ENCODE measurements around the gene SLC4A4. TPM values are rescaled to one million over a fixed set of nuclear protein-coding genes. Genes with fewer than 3 reads are reported as not detected.

The SLC4A4 gene
- total and polyA plus RNA-seq, 12 donors, result 1.3 to 34.5 (median 25.1) TPM

- Histone ChIP-seq H3K36me3 (no peaks in the 10 kb centered on the region), H3K27ac (no peak overlapping the region), H3K9me3 (peaks cover 0 to 9% (median 0%) of the 10 kb centered on the region in 11 donors), H3K4me1 (peaks cover 0 to 14% (median 0%) of the 10 kb centered on the region in 9 donors), H3K4me3 (no peak overlapping the region), H3K27me3 (no peaks in the 10 kb centered on the region)
- intact Hi-C loops (cut with DNase I), result no loop called here
- ATAC-seq (no peak), DNase-seq (no peak)
- TF ChIP-seq, protein P1, sequence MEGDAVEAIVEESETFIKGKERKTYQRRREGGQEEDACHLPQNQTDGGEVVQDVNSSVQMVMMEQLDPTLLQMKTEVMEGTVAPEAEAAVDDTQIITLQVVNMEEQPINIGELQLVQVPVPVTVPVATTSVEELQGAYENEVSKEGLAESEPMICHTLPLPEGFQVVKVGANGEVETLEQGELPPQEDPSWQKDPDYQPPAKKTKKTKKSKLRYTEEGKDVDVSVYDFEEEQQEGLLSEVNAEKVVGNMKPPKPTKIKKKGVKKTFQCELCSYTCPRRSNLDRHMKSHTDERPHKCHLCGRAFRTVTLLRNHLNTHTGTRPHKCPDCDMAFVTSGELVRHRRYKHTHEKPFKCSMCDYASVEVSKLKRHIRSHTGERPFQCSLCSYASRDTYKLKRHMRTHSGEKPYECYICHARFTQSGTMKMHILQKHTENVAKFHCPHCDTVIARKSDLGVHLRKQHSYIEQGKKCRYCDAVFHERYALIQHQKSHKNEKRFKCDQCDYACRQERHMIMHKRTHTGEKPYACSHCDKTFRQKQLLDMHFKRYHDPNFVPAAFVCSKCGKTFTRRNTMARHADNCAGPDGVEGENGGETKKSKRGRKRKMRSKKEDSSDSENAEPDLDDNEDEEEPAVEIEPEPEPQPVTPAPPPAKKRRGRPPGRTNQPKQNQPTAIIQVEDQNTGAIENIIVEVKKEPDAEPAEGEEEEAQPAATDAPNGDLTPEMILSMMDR (IDR thresholded peaks at IDR 0.05), result no peak
- WGBS, 2 donors, result 69 to 85% methylated on average over 2 of the region's 2 CpGs
These were observed 91.8 kb downstream of the SLC4A4 start for GRCh38 chr4:71430609-71431008.

GRCh38 chr4:71440612-71441011, 101.8 kb downstream of the SLC4A4 start:
- intact Hi-C loops (cut with DNase I), result loop anchor here in 1 of 10 donors (10.0 kb wide), 1 partner anchor 206 kb away; no protein-coding TSS in a partner anchor
- no peak for DNase-seq

DNA sequence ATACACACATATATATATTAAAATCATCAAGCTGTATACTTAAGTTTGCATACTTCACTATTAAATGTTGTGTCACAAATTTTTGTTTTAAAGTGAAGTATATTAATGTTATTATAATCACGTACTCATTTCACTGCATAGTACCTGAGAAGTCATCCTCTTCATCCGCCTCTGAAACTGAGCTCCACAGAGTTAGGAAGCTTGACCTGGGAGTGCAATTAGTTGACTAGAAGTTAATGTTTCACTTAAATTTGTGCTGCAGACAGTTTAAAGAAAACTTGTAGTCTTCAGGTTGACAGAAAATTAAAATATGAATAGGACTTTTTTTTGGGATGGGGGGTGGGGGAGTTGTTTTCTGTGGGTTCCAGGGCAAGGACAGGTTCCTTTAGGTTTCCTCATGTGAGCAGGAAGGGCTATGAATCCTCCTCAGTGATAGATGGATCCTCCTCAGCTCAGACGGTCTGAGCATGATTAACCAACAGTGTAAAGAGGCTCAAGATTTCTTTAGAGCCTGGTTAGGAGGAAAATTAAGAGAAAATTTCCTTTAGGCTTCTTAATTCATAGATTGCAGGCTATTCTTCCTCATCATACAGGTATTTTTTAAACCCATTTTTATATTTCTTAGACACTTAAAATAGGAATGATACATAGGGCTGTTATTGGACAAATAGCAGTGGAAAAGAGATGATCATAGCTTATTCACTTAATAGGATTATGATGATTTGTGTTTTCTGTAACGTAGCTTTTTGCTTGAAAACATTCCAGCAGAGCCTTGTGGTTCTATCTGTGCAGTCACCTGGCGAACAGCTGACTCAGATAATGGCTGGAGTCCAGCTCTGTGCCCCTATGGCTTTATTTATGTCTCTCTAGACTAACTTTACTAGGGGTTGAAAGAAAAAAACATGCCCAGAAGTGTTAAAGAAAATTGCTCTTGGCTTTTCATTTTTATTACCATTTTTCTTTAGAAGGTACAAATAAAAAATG, 102.7 kb downstream of the SLC4A4 start:
- Histone ChIP-seq H3K27ac (no peak overlapping the region), H3K27me3 (no peaks in the 10 kb centered on the region), H3K9me3 (no peaks in the 10 kb centered on the region), H3K36me3 (no peaks in the 10 kb centered on the region), H3K4me3 (no peak overlapping the region), H3K4me1 (peaks cover 0 to 12% (median 0%) of the 10 kb centered on the region in 9 donors)
- DNase-seq, result no peak
- peak in 1 of 8 donors; percentile 46 for ATAC-seq
- intact Hi-C loops (cut with DNase I), result loop anchor here in 1 of 10 donors (10.0 kb wide), 1 partner anchor 207 kb away; no protein-coding TSS in a partner anchor
- 57 to 60% methylated on average over 5 of the region's 5 CpGs for WGBS, 2 donors
- TF ChIP-seq, protein P1 (IDR thresholded peaks at IDR 0.05), result no peak

More at GRCh38 chr4:71440612-71441011, 101.8 kb downstream of the SLC4A4 start:
- peaks cover 0 to 9% (median 0%) of the 10 kb centered on the region in 9 donors for H3K4me1 ChIP-seq
- TF ChIP-seq, protein P1 (IDR thresholded peaks at IDR 0.05), result no peak
- H3K9me3 ChIP-seq, result peaks cover 0 to 7% (median 0%) of the 10 kb centered on the region in 11 donors
- H3K27me3 ChIP-seq, result no peaks in the 10 kb centered on the region
- 77 to 81% methylated on average over 2 of the region's 2 CpGs for WGBS, 2 donors
- H3K4me3 ChIP-seq, result no peak overlapping the region
- no peaks in the 10 kb centered on the region for H3K36me3 ChIP-seq
- no peak overlapping the region for H3K27ac ChIP-seq
- no peak for ATAC-seq

DNA sequence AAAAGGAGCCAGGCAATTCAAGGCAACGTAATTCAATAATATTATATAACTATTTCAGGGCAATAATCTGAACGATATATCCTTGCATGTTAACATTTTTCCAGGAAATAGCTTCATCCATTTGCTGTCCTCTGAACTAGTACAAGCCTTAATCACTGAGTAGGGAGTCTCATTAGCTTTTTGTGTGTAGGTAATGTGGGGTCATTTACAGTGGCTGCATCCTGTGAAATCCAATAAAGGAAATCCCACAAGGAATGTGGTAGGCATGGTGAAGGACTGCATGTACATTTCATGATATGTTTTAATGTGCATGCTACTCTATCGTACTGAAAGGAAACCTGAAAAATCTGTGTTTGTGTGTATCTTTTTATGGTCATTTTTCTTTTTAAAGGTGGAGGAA, 103.5 kb downstream of the SLC4A4 start:
- no peak overlapping the region for H3K4me3 ChIP-seq
- no peak overlapping the region for H3K27ac ChIP-seq
- H3K4me1 ChIP-seq, result peaks cover 0 to 16% (median 7%) of the 10 kb centered on the region in 9 donors
- ATAC-seq (no peak), DNase-seq (no peak)
- H3K9me3 ChIP-seq, result no peaks in the 10 kb centered on the region
- no peaks in the 10 kb centered on the region for H3K27me3 ChIP-seq
- TF ChIP-seq, protein P1 (IDR thresholded peaks at IDR 0.05), result no peak
- no peaks in the 10 kb centered on the region for H3K36me3 ChIP-seq
- intact Hi-C loops (cut with DNase I), result loop anchor here in 1 of 10 donors (10.0 kb wide), 1 partner anchor 208 kb away; no protein-coding TSS in a partner anchor
- 75 to 81% methylated on average over 3 of the region's 3 CpGs for WGBS, 2 donors

Measured in heart right ventricle (tissue), 16 donors.